Measurements from ENCODE around the gene CHKB. TPM values are rescaled to one million over a fixed set of nuclear protein-coding genes. Genes with fewer than 3 reads are reported as not detected.
"Not testable (repeated sequence)": the region's sequence is repeated elsewhere in the genome, so short reads cannot be mapped to it uniquely, and the experiment has no call there.

CHKB gene
- 27.1 and 47.6 TPM in 2 replicates for total RNA-seq

- peak; percentile 89 for DNase-seq (ENCODE audit: low read depth)
Observed at GRCh38 chr22:50582493-50583293, at the start of gene CHKB. Gene CHKB (minus strand): TSS chr22:50582849. CDS start chr22:50582781, 68 bp downstream.

- DNase-seq (ENCODE audit: low read depth) = no peak
Observed at GRCh38 chr22:50630376-50630775, 47.7 kb upstream of the CHKB start.

- no peak for DNase-seq (ENCODE audit: low read depth)
Observed at GRCh38 chr22:50628543-50629134, 46.0 kb upstream of the CHKB start.

- DNase-seq (ENCODE audit: low read depth) = peak; percentile 44
Observed at GRCh38 chr22:50627642-50628542, 45.2 kb upstream of the CHKB start, which contains the start of gene ARSA. Gene ARSA (minus strand): TSS chr22:50628152. CDS start chr22:50627779, 373 bp downstream.

GRCh38 chr22:50626850-50627641, 44.4 kb upstream of the CHKB start:
- DNase-seq (ENCODE audit: low read depth) = no peak

GRCh38 chr22:50626314-50626849, 43.7 kb upstream of the CHKB start:
- DNase-seq (ENCODE audit: low read depth) = no peak

- no peak for DNase-seq (ENCODE audit: low read depth)
Observed at GRCh38 chr22:50625568-50626313, 43.1 kb upstream of the CHKB start.

- DNase-seq (ENCODE audit: low read depth) = no peak
Observed at GRCh38 chr22:50625131-50625567, 42.5 kb upstream of the CHKB start.

- no peak for DNase-seq (ENCODE audit: low read depth)
Observed at GRCh38 chr22:50624347-50625130, 41.9 kb upstream of the CHKB start.

GRCh38 chr22:50622723-50623327, 40.2 kb upstream of the CHKB start:
- DNase-seq (ENCODE audit: low read depth) = no peak

GRCh38 chr22:50621948-50622722, 39.5 kb upstream of the CHKB start:
- DNase-seq (ENCODE audit: low read depth) = no peak

GRCh38 chr22:50621356-50621880, 38.8 kb upstream of the CHKB start:
- DNase-seq (ENCODE audit: low read depth) = no peak

GRCh38 chr22:50620593-50621355, 38.1 kb upstream of the CHKB start:
- DNase-seq (ENCODE audit: low read depth) = no peak

- not testable (repeated sequence) for DNase-seq (ENCODE audit: low read depth)
Observed at GRCh38 chr22:50614296-50614695, 31.6 kb upstream of the CHKB start.

- no peak for DNase-seq (ENCODE audit: low read depth)
Observed at GRCh38 chr22:50613291-50613981, 30.8 kb upstream of the CHKB start.

GRCh38 chr22:50612528-50613221, 30.0 kb upstream of the CHKB start:
- no peak for DNase-seq (ENCODE audit: low read depth)
